Measurements from ENCODE around the gene RTL1. TPM values are rescaled to one million over a fixed set of nuclear protein-coding genes. Genes with fewer than 3 reads are reported as not detected.

The RTL1 gene
- total and polyA plus RNA-seq, 2 of the 8 experiments (the other 6 are each of a cell fraction or from before 2014, with no cell fraction given), result not detected

- H2BK5ac ChIP-seq (ENCODE audit: low read depth, low read length), result no peak overlapping the region
- no peaks in the 10 kb centered on the region for H3K79me2 ChIP-seq (ENCODE audit: control insufficient read depth in 1 of 2, insufficient read depth in 2 of 2, low read length in 2 of 2)
- peaks cover 7 to 14% of the 10 kb centered on the region in 2 experiments; a peak in 3 of 4 replicates for H3K9me3 ChIP-seq (ENCODE audit: insufficient read depth in 2 of 2, low read depth in 1 of 2, low read length in 1 of 2)
- H2BK120ac ChIP-seq (replicated peaks; ENCODE audit: low read depth, low read length), result no peak overlapping the region
- no peaks in the 10 kb centered on the region for H3K79me1 ChIP-seq (ENCODE audit: low read depth, low read length)
- DNase-seq (ENCODE audit: low read depth in 1 of 2, low spot score in 2 of 2) (no peak), FAIRE-seq (no peak)
- H3K27me3 ChIP-seq (replicated peaks in 1 of 4; ENCODE audit: control insufficient read depth in 3 of 4, extremely low read depth in 1 of 4, insufficient read depth in 3 of 4, low read length in 3 of 4), result no peaks in the 10 kb centered on the region
- no peak overlapping the region for H3K18ac ChIP-seq (ENCODE audit: extremely low read depth, low read length)
- H4K5ac ChIP-seq (ENCODE audit: insufficient read length, low read depth, low read length), result no peak overlapping the region
- H2AFZ ChIP-seq (ENCODE audit: low read length), result no peak overlapping the region
- POLR2A ChIA-PET (ENCODE audit: partially characterized antibody), result no interaction called here
- no peak overlapping the region for H2BK20ac ChIP-seq (ENCODE audit: low read length)
- H3K56ac ChIP-seq (replicated peaks; ENCODE audit: insufficient read length, low read depth, low read length), result no peak overlapping the region
- no peak overlapping the region for H2AK5ac ChIP-seq (ENCODE audit: low read depth, low read length)
- H4K91ac ChIP-seq (replicated peaks; ENCODE audit: insufficient read length, low read length), result no peak overlapping the region
- H3K4me2 ChIP-seq (ENCODE audit: insufficient read depth in 1 of 2, low read depth in 2 of 2, low read length in 2 of 2), result no peak overlapping the region
- CTCF ChIA-PET (ENCODE audit: partially characterized antibody), result interaction anchor here (0.6 to 9.5 kb wide), 4 partner anchors 8 to 42 kb away, joined by 3 to 70 read pairs (median 4); partner anchors contain the start of gene RTL1
- H4K20me1 ChIP-seq (replicated peaks in 1 of 2; ENCODE audit: control insufficient read depth in 1 of 2, insufficient read depth in 2 of 2, low read length in 2 of 2), result no peaks in the 10 kb centered on the region
- no peak overlapping the region for H3K9ac ChIP-seq (replicated peaks in 1 of 4; ENCODE audit: extremely low read depth in 1 of 4, low read depth in 3 of 4, low read length in 3 of 4)
- H3K27ac ChIP-seq (ENCODE audit: low read depth, low read length), result no peak overlapping the region
- WGBS, 2 experiments (ENCODE audit: extremely low coverage in 1 of 2, insufficient coverage in 1 of 2, insufficient read length in 1 of 2, insufficient replicate concordance in 2 of 2, low coverage in 1 of 2, low lambda C conversion rate in 2 of 2, missing lambda C conversion rate in 1 of 2), result 82% methylated on average over 8 of the region's 8 CpGs; no CpG with 5 or more reads in 1 of the 2 experiments
- H3K4me1 ChIP-seq (replicated peaks in 1 of 4; ENCODE audit: control insufficient read depth in 3 of 4, insufficient read depth in 4 of 4, low read length in 3 of 4), result no peaks in the 10 kb centered on the region; a peak in 2 of 7 replicates
- H4K8ac ChIP-seq (ENCODE audit: extremely low read depth, insufficient read depth, low read length), result peak overlapping the region; percentile 29; the same call in 1 of the 2 replicates
- H2BK12ac ChIP-seq (ENCODE audit: low read depth, low read length), result no peak overlapping the region
- no peaks in the 10 kb centered on the region for H3K36me3 ChIP-seq (ENCODE audit: control insufficient read depth in 2 of 4, insufficient read depth in 4 of 4, low read length in 3 of 4)
- H2BK15ac ChIP-seq (ENCODE audit: low read length), result no peak overlapping the region
- H3K4ac ChIP-seq (replicated peaks; ENCODE audit: insufficient read length, low read depth, low read length), result no peak overlapping the region
- no peak overlapping the region for H3K23ac ChIP-seq (ENCODE audit: insufficient read length)
- H3K4me3 ChIP-seq (ENCODE audit: extremely low read depth in 1 of 4, insufficient read depth in 2 of 4, low read depth in 3 of 4, low read length in 4 of 4), result no peak overlapping the region
- peaks cover 3% of the 10 kb centered on the region; the same call in 1 of the 2 replicates for H3K23me2 ChIP-seq (ENCODE audit: low read depth, low read length)
- no peak overlapping the region for H3K14ac ChIP-seq (ENCODE audit: insufficient read length)
Observed at GRCh38 chr14:100858838-100859220, 44.7 kb downstream of the RTL1 start.

All from H1 (cell line).